HG03064 (cell line): ENCODE measurements around the gene LMO7.

Experiments used
- ATAC-seq: cut with Tn5 transposase; IDR thresholded peaks from one replicate; pipeline ENCODE4 v1.9.1; 2021; ENCODE audit warnings: low read depth; ENCODE audit not compliant: unreplicated experiment

Gene LMO7

GRCh38 chr13:75635828-75636435, at the start of gene LMO7:
Gene LMO7, plus strand, starts transcription at chr13:75636330. Its CDS starts 328 bp downstream, at chr13:75636658.
- peak; percentile 62 for ATAC-seq

- no peak for ATAC-seq
These were observed 48.5 kb upstream of the LMO7 start for GRCh38 chr13:75587679-75588078.

GRCh38 chr13:75596657-75597182, 39.4 kb upstream of the LMO7 start:
- no peak for ATAC-seq

DNA sequence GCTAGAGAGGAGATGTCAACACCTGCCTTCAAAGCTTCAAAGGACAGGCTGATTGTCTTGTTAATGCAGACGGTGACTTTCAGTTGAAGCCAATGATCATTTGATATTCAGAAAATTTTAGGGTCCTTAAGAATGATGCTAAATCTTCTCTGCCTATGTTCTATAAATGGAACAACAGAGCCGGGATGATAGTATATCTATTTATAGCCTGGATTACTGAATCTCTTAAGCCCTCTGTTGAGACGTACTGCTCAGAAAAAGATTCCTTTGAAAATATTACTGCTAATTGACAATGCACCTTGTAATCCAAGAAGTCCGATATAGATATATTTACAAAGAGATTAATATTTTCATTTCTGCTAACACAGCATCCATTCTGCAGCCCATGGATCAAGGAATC, 35.8 kb upstream of the LMO7 start:
- ATAC-seq, result no peak

GRCh38 chr13:75603038-75603437, 33.1 kb upstream of the LMO7 start:
- ATAC-seq, result no peak

DNA sequence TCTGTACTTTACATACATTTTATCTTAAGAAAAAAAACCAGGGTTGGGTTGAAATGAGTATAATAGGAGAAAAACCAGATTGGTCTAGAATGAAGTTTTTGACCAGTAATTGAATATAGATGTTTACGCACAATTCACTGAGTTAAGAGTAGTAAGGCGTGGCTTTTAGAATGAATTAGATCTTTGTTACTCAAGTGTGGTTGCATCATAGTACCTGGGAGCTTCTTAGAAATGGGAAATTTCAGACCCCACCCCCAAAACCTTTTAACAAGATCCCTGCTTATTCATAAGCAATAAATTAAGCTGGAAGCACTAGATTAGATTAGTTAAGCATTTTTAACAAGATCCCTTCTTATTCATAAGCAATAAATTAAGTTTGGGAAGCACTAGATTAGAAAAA, 28.7 kb upstream of the LMO7 start:
- ATAC-seq, result no peak

DNA sequence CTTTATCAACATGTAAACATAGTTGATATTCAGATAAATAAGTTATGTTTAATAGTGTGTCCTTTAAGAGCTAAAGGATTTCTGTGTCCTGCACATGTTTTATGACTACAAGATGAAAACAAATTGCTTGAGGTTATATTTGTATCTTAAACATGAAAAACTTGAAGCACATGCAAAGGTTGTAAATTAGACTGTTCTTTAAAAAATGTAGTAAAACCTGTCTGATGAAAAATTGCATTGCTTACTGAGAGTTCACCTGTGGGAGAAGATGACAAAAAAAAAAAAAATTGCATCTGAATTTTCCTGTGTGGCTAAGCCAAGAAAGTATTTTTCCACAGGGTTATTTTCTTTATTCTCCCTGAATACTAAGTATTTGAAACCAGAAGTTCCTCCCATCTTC, 25.7 kb upstream of the LMO7 start:
- no peak for ATAC-seq

- no peak for ATAC-seq
These were observed 23.8 kb upstream of the LMO7 start for GRCh38 chr13:75612354-75612753.

DNA sequence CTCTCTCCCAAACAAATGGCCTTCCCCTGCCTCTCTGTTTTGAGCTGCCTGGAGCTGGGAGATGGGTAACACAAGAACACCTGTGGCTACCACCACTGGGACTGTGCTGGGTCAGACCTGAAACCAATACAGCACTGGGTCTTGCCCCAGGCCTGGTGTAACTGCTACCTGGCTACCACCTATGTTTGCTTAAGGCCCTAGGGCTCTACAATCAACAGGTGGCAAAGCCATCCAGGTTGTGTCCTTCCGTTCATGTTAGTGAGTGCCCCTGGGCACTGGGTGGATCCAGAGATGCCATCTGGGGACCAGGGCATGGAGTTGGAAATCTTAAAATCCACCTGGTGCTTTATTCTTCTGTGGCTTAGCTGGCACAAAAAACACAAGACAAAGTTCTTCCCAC, 18.9 kb upstream of the LMO7 start:
- no peak for ATAC-seq

DNA sequence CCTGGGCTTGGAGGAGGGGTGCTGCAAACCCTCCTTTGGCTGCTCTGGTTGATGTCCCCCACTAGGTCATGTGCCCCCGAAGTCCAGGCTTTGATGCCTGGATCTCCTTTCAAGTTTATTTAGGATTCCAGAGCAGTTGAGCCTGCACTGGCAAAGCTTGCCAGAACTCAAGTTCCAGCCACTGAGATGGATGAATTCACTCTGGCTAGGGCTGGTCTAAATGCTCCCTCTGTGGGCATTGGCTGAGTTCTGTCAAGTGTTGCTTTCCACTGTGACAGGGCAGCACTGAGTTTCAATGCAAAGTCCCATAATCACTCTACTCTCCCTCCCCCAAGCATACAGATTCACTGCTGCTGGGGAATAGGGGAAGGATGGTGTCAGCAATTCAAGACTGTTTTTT, 17.8 kb upstream of the LMO7 start:
- ATAC-seq, result no peak

DNA sequence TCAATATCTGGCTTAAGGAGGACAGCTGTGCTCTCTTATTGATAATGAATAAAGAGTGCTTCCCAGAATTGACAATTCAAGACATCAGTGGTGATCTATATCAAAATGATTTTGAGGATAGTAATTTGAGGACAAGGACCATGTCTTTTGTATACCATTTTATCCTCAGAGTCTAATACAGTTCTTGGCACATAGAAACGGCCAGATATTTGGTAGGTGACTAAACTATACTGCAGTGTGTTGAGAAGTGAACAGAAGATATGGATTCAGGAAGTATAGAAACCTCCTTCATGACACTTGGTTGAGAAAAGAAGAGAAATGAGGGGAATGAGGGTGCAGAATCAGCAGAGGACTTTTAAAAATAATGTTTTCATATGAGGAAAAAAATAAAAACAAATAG, 16.1 kb upstream of the LMO7 start:
- no peak for ATAC-seq

GRCh38 chr13:75621147-75621546, 15.0 kb upstream of the LMO7 start:
- no peak for ATAC-seq

- ATAC-seq, result no peak
These were observed 7.3 kb upstream of the LMO7 start for GRCh38 chr13:75628801-75629200.

DNA sequence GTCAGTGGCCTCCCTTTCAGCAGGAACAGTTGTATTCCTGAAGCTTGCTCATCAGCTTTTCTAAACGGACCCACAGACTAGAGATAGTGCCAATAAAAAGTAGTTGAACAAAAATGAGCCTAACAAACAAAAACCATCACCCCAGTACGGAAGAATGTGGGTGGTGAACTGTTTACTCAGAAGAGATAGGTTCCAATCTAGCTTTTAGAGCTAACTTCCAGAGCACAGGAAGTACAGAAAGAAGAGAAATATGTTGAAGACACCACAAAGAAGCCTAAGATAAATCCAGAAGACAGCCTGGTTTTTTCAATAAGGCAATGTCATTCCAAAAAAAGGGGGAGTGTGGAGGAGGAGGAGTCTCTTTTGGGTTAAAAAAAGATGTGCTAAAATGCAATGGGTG, 2.8 kb upstream of the LMO7 start:
- ATAC-seq, result no peak

DNA sequence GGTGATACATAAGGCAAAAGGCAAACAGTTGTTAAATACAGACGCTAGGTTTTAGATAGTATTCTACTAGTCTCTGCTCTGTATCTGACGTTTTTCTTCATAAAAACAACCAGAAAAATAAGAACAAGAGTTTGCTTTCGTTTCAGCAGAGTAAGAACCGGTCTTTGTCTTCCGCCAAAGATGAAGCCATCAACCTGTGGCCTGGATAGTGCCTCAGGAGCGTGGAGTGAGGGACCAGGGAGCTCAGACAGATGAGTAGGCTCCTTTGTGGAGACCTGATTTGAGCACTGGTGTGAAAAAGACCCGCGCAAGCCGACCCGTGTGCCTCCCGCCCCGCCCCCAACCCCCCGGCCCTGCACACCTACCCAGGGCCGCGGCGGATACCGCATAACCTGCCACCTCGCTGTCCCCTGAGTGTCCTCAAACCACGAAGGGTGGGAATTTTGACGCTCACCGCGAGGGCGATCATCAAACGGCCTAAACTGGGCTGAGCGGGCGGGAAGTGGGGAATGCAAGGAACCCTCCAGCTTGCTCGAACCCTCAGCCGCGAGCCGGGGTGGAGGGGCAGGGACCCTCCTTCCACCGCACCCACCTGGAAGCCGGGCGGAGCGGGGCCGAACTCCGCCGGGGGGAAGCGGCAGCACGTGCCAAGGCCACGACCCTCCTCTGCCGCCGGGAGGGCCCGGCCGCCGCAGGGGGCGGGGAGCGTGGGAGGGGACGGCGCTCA, 866 bp upstream of the LMO7 start:
- ATAC-seq, result no peak

- ATAC-seq, result peak; percentile 57
These were observed 478 bp downstream of the LMO7 start for GRCh38 chr13:75636436-75637180.

DNA sequence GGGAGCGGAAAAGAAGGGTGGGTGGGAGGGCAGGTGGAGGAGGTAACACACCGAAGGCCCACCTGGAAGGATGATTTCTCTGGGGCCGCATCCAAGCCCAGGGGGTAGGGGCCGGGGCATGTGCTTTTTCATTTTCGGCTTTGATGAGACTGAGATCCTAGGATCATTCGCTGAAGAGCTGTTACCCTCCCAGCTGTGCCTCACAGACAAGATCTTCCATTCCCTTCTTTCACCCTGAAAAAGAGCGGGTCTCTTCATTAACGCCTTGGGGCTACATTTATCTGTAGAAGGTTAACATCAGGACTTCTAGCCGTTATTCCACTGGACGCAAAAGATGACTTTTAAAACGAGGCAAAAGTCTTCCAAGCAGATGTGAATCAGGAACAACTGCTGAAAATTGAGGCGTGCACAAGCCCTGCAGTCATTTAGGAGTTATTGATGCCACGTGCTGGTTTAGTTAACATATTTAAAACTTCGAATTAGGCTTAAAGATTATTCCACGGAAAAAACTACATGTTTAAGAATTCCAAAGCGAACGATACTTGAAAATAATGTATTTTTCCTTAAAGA, 1.1 kb downstream of the LMO7 start:
- ATAC-seq, result no peak

- ATAC-seq, result no peak
These were observed 3.3 kb downstream of the LMO7 start for GRCh38 chr13:75639454-75639853.

DNA sequence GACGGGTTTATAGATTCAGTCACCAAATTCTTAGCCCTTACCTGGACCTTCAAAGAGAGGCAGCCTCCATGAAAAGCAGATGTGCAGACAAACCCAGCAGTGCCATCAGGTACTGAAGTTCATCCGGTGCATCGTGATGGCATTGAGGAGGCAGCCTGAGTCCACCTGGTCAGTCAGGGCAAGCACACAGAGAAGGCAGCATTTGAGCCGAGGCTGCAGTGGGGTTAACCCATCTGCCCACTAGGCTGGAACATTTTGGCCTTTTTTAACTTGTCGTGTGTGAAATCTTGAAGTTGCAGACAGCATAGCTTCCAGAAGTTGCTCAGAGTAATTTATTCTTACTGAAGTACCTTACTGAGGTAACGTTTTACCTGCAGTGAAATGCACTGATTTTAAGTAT, 4.9 kb downstream of the LMO7 start:
- no peak for ATAC-seq

GRCh38 chr13:75643182-75643581, 7.1 kb downstream of the LMO7 start:
- ATAC-seq, result no peak

- no peak for ATAC-seq
These were observed 7.6 kb downstream of the LMO7 start for GRCh38 chr13:75643693-75644092.
